Upper lobe of left lung (tissue), 6 donors: ENCODE data around the gene PTRH2. TPM values are rescaled to one million over a fixed set of nuclear protein-coding genes. Genes with fewer than 3 reads are reported as not detected.

Source experiments
- ATAC-seq, 2 donors: fragments of 200-7000 bp; cut with Tn5 transposase; one replicate each; pipeline ENCODE4 v1.9.1; 2022; ENCODE audit warnings: mild to moderate bottlenecking in 2 of 2, moderate library complexity in 2 of 2; ENCODE audit not compliant: low FRiP score in 2 of 2
- DNase-seq, 2 donors: peaks; one replicate each; pipeline ENCODE4 v3.0.0-alpha.2; 2019 to 2020
- H3K27ac ChIP-seq, 4 donors: fragments of 200-600 bp; sonication (generic); one replicate each; pipeline ENCODE4 v1.5.1; 2016 to 2019
- H3K27me3 ChIP-seq, 4 donors: fragments of 200-600 bp; sonication (generic); one replicate each; pipeline ENCODE4 v1.5.1; 2017 to 2019
- H3K36me3 ChIP-seq, 4 donors: fragments of 200-600 bp; sonication (generic); one replicate each; pipeline ENCODE4 v1.5.1; 2016 to 2019
- H3K4me1 ChIP-seq, 4 donors: fragments of 200-600 bp; sonication (generic); one replicate each; pipeline ENCODE4 v1.5.1; 2018 to 2019
- H3K4me3 ChIP-seq, 4 donors: fragments of 200-600 bp; sonication (generic); one replicate each; pipeline ENCODE4 v1.5.1; 2017 to 2019; ENCODE audit warnings: mild to moderate bottlenecking in 2 of 4, moderate library complexity in 1 of 4
- H3K9me3 ChIP-seq, 4 donors: fragments of 200-600 bp; sonication (generic); one replicate each; pipeline ENCODE4 v1.5.1; 2018 to 2019
- CTCF ChIP-seq, 6 experiments: fragments of 450-650 bp in 4 of 6; fragments of 200-600 bp in 2 of 6; sonication (generic) in 2 of 6; IDR thresholded peaks; one replicate each; pipeline ENCODE4 v1.5.1; 2016 to 2019; ENCODE audit warnings: antibody characterized with exemption in 6 of 6
- EP300 ChIP-seq, 4 donors: sonication (generic); formaldehyde crosslinking; IDR thresholded peaks; one replicate each; pipeline ENCODE4 v1.5.1; 2017; ENCODE audit warnings: antibody characterized with exemption in 4 of 4, control low read depth in 2 of 4
- POLR2A ChIP-seq, 4 donors: fragments of 450-650 bp; IDR thresholded peaks; one replicate each; pipeline ENCODE4 v1.5.1; 2016 to 2017; ENCODE audit warnings: antibody characterized with exemption in 4 of 4, mild to moderate bottlenecking in 2 of 4
- POLR2AphosphoS5 ChIP-seq, 2 donors: sonication (generic); formaldehyde crosslinking; IDR thresholded peaks; one replicate each; pipeline ENCODE4 v1.5.1; 2017; ENCODE audit warnings: antibody characterized with exemption in 2 of 2
- WGBS, 2 donors: methylation state at CpG; one replicate each; pipeline ENCODE4 v1.1.5; 2017 to 2018; 5-methylcytosine and 5-hydroxymethylcytosine counted together
- total RNA-seq, 6 donors: library from RNA; depleted of rRNA in 4 of 6; stranded (reverse); fragments of >200 nt in 4 of 6; gene quantifications; one replicate each; pipeline versions ENCODE4 v1.1.0 to v1.2.1, GENCODE V29; 2016 to 2021
- donor health status: DM: no; HTN: no; CAD: no; lungs with moderate emphysema.
- donor health status: DM: no; HTN: yes; CAD: no; lungs with severe emphysema.

The PTRH2 gene
- total RNA-seq, 6 donors from 2014 or later: 13.7 to 38.5 (median 22.0) TPM

- whole genome bisulfite sequencing, 2 donors: 96% methylated on average over 5 of the region's 5 CpGs
- ATAC-seq (no peak), DNase-seq (no peak)
- no peak overlapping the region for H3K4me3 ChIP-seq
- peaks cover 0 to 7% (median 0%) of the 10 kb centered on the region in 4 donors for H3K4me1 ChIP-seq
- H3K9me3 ChIP-seq: no peaks in the 10 kb centered on the region
- H3K36me3 ChIP-seq: peaks cover 6 to 45% (median 12%) of the 10 kb centered on the region in 4 donors
- H3K27me3 ChIP-seq: no peaks in the 10 kb centered on the region
- TF ChIP-seq EP300 (IDR thresholded peaks at IDR 0.05): no peak
- TF ChIP-seq CTCF (IDR thresholded peaks at IDR 0.05): no peak
- no peak for TF ChIP-seq POLR2AphosphoS5 (IDR thresholded peaks at IDR 0.05)
- no peak overlapping the region for H3K27ac ChIP-seq
Observed at GRCh38 chr17:59734226-59734625, 27.0 kb upstream of the PTRH2 start.

- peaks cover 6 to 40% (median 12%) of the 10 kb centered on the region in 4 donors for H3K36me3 ChIP-seq
- H3K9me3 ChIP-seq: no peaks in the 10 kb centered on the region
- no peak for DNase-seq
Observed at GRCh38 chr17:59733697-59734096, 26.5 kb upstream of the PTRH2 start.

GRCh38 chr17:59730268-59730834 is 23.1 kb upstream of the PTRH2 start:
- ATAC-seq: no peak
- no peaks in the 10 kb centered on the region for H3K9me3 ChIP-seq
- TF ChIP-seq POLR2A (IDR thresholded peaks at IDR 0.05) (no peak), EP300 (IDR thresholded peaks at IDR 0.05) (no peak), POLR2AphosphoS5 (IDR thresholded peaks at IDR 0.05) (no peak), CTCF (IDR thresholded peaks at IDR 0.05) (no peak)
- H3K36me3 ChIP-seq: peaks cover 1 to 15% (median 3%) of the 10 kb centered on the region in 4 donors
- no peaks in the 10 kb centered on the region for H3K27me3 ChIP-seq
- peaks cover 5 to 26% (median 15%) of the 10 kb centered on the region in 4 donors for H3K4me1 ChIP-seq
- no peak overlapping the region for H3K4me3 ChIP-seq
- WGBS, 2 donors: 90 to 100% methylated on average over 1 of the region's 1 CpG
- DNase-seq: no peak
- peak overlapping the region in 2 of 4 donors; percentile 18 to 77 for H3K27ac ChIP-seq

More at GRCh38 chr17:59733697-59734096, 26.5 kb upstream of the PTRH2 start:
- Histone ChIP-seq H3K27ac (no peak overlapping the region), H3K27me3 (no peaks in the 10 kb centered on the region), H3K4me3 (no peak overlapping the region), H3K4me1 (peaks cover 0 to 7% (median 0%) of the 10 kb centered on the region in 4 donors)
- 89 to 97% methylated on average over 2 of the region's 2 CpGs for WGBS, 2 donors
- no peak for ATAC-seq
- no peak for TF ChIP-seq EP300 (IDR thresholded peaks at IDR 0.05)
- TF ChIP-seq CTCF (IDR thresholded peaks at IDR 0.05): no peak
- no peak for TF ChIP-seq POLR2A (IDR thresholded peaks at IDR 0.05)
- TF ChIP-seq POLR2AphosphoS5 (IDR thresholded peaks at IDR 0.05): no peak

- Histone ChIP-seq H3K36me3 (peaks cover 0 to 4% (median 0%) of the 10 kb centered on the region in 4 donors), H3K4me1 (peaks cover 22 to 41% (median 26%) of the 10 kb centered on the region in 4 donors), H3K27ac (peak overlapping the region in 1 of 4 donors; percentile 30), H3K27me3 (no peaks in the 10 kb centered on the region), H3K4me3 (no peak overlapping the region), H3K9me3 (no peaks in the 10 kb centered on the region)
- WGBS, 2 donors: 98 to 100% methylated on average over 1 of the region's 1 CpG
- TF ChIP-seq POLR2A (IDR thresholded peaks at IDR 0.05) (no peak), POLR2AphosphoS5 (IDR thresholded peaks at IDR 0.05) (no peak), EP300 (IDR thresholded peaks at IDR 0.05) (no peak), CTCF (IDR thresholded peaks at IDR 0.05) (no peak)
- DNase-seq (no peak), ATAC-seq (no peak)
Observed at GRCh38 chr17:59727817-59728533, 20.7 kb upstream of the PTRH2 start.
